A549 (cell line): Measurements from ENCODE around the gene DNAJB5. TPM values are rescaled to one million over a fixed set of nuclear protein-coding genes. Genes with fewer than 3 reads are reported as not detected.
"Not testable (repeated sequence)": the region's sequence is repeated elsewhere in the genome, so short reads cannot be mapped to it uniquely, and the experiment has no call there.

Experiments
- ATAC-seq, 2 experiments: fragments of 200-7000 bp in 1 of 2; fragments of >200 bp in 1 of 2; cut with Nextera tagmentation in 1 of 2; cut with Tn5 transposase in 1 of 2; 3 replicates each; pipeline versions ENCODE4 v1.8.0 to v1.9.1; 2018 to 2020; ENCODE audit warnings: mild to moderate bottlenecking in 1 of 2, moderate library complexity in 1 of 2
- CTCF ChIA-PET: fragments of 300-600 bp; sonication (Branson Sonifier 250); formaldehyde crosslinking; extraction: SDS; loops from one replicate; lab custom pipeline; 2021; ENCODE audit warnings: antibody characterized with exemption, inconsistent platforms; lab: Yijun Ruan, JAX
- POLR2A ChIA-PET: fragments of 350-600 bp; formaldehyde crosslinking; extraction: SDS; loops from one replicate; lab custom pipeline; 2021; ENCODE audit warnings: antibody characterized with exemption, inconsistent platforms; lab: Yijun Ruan, JAX
- DNase-seq, 2 experiments: peaks; one replicate each; pipeline versions ENCODE4 v3.0.0 to v3.0.0-alpha.2; 2011 to 2016; ENCODE audit warnings: low read depth in 1 of 2, low spot score in 1 of 2
- FAIRE-seq: peaks from 2 replicates; lab custom pipeline; 2011; peaks lifted over from hg19 to GRCh38; lab: Jason Lieb, UNC
- H3K27ac ChIP-seq, 2 experiments: fragments of >200 bp; sonication (Bioruptor Twin); formaldehyde crosslinking; 3 replicates each; pipeline ENCODE4 v1.5.1; 2016 to 2017
- H3K4me1 ChIP-seq: fragments of >200 bp; sonication (Bioruptor Twin); formaldehyde crosslinking; 3 replicates; pipeline ENCODE4 v1.6.1; 2016
- H3K4me2 ChIP-seq: fragments of >200 bp; sonication (Bioruptor Twin); formaldehyde crosslinking; 3 replicates; pipeline ENCODE4 v1.6.1; 2016
- H3K4me3 ChIP-seq: fragments of >200 bp; sonication (Bioruptor Twin); formaldehyde crosslinking; 3 replicates; pipeline ENCODE4 v1.5.1; 2016
- H3K9me3 ChIP-seq: fragments of >200 bp; sonication (Bioruptor Twin); formaldehyde crosslinking; 3 replicates; pipeline ENCODE4 v1.6.1; 2016
- BHLHE40 ChIP-seq: IDR thresholded peaks from 2 replicates; pipeline ENCODE4 v1.6.1; 2012; ENCODE audit warnings: low read depth, low read length, inconsistent platforms
- CHD2 ChIP-seq: fragments of 150-350 bp; IDR thresholded peaks from 2 replicates; pipeline ENCODE4 v1.6.1; 2014; ENCODE audit warnings: low read length; ENCODE audit not compliant: partially characterized antibody
- CHD4 ChIP-seq: fragments of 200-600 bp; sonication (generic); IDR thresholded peaks from 2 replicates; pipeline ENCODE4 v1.6.1; 2016; ENCODE audit warnings: antibody characterized with exemption, mild to moderate bottlenecking, borderline replicate concordance
- HOXB5 ChIP-seq: fragments of 250-450 bp; sonication (Bioruptor Pico); IDR thresholded peaks from 2 replicates; pipeline ENCODE4 v1.5.0; 2020; ENCODE audit warnings: mild to moderate bottlenecking, moderate library complexity
- JUN ChIP-seq, 2 experiments: fragments of >200 bp; sonication (Bioruptor Twin); formaldehyde crosslinking; IDR thresholded peaks; 2 replicates in 1 of 2; 3 replicates in 1 of 2; pipeline ENCODE4 v1.6.1; 2016 to 2017
- MAX ChIP-seq: IDR thresholded peaks from 2 replicates; pipeline ENCODE4 v1.6.1; 2012
- MAZ ChIP-seq: fragments of 150-350 bp; IDR thresholded peaks from 2 replicates; pipeline ENCODE4 v1.6.1; 2014; ENCODE audit warnings: antibody characterized with exemption, low read depth, low read length, borderline replicate concordance
- MYC ChIP-seq: IDR thresholded peaks from 2 replicates; pipeline ENCODE4 v1.6.1; 2012; ENCODE audit warnings: mild to moderate bottlenecking, inconsistent platforms, low read length, improper control_type of control experiment, borderline replicate concordance
- PHF8 ChIP-seq: fragments of 200-600 bp; sonication (generic); IDR thresholded peaks from 2 replicates; pipeline ENCODE4 v1.6.1; 2016; ENCODE audit warnings: low read depth, mild to moderate bottlenecking, antibody characterized with exemption, moderate library complexity, borderline replicate concordance
- POLR2A ChIP-seq: IDR thresholded peaks from 2 replicates; pipeline ENCODE4 v1.6.1; 2012; ENCODE audit warnings: mild to moderate bottlenecking, low read length
- REST ChIP-seq: fragments of 200-600 bp; sonication (generic); IDR thresholded peaks from 2 replicates; pipeline ENCODE4 v1.6.1; 2016; ENCODE audit warnings: antibody characterized with exemption, mild to moderate bottlenecking, moderate library complexity
- RFX5 ChIP-seq: fragments of 450-650 bp; IDR thresholded peaks from 2 replicates; pipeline ENCODE4 v1.7.1; 2014; ENCODE audit warnings: antibody characterized with exemption, mild to moderate bottlenecking, moderate library complexity
- WGBS: methylation state at CpG from one replicate; pipeline ENCODE4 v1.1.6; 2017; ENCODE audit errors: missing lambda C conversion rate; 5-methylcytosine and 5-hydroxymethylcytosine counted together
- polyA minus RNA-seq: library from RNA; depleted of rRNA, polyadenylated mRNA; stranded (reverse); fragments of >200 nt; gene quantifications from 2 replicates; pipeline ENCODE4 v1.2.3, GENCODE V29; 2011; rRNA and poly(A)+ RNA removed
- polyA plus RNA-seq, 4 experiments: library from polyadenylated mRNA; depleted of rRNA in 3 of 4; stranded (reverse); fragments of >200 nt; fragmentation: RNase III in 1 of 4; extraction: RNeasy Plus Mini Kit Qiagen cat#74134 plus additional on column Dnase treatment in 1 of 4; gene quantifications; 2 replicates in 3 of 4; 3 replicates in 1 of 4; pipeline ENCODE4 v1.2.3, GENCODE V29; 2011 to 2017
- TF ChIP-seq, protein P1 (sequence below): IDR thresholded peaks from 2 replicates; pipeline ENCODE4 v1.6.1; 2012
- TF ChIP-seq, protein P2 (sequence below): fragments of 450-650 bp; IDR thresholded peaks from 2 replicates; pipeline ENCODE4 v1.6.1; 2014; ENCODE audit warnings: antibody characterized with exemption

Gene DNAJB5
- 0.72 and 1.6 TPM in 2 replicates for polyA plus RNA-seq (2011; rRNA removed)
- 1.0 and 1.4 TPM in 2 replicates for polyA plus RNA-seq (2012; cell fraction: cytosol; rRNA removed)
- 0.80 and 0.97 TPM in 2 replicates for polyA plus RNA-seq (2012; cell fraction: nucleus; rRNA removed)
- 3.1 to 4.4 TPM (median 3.9 TPM) in 3 replicates for polyA plus RNA-seq (2017; fragmentation: RNase III; extraction: RNeasy Plus Mini Kit Qiagen cat#74134 plus additional on column Dnase treatment)
- 1.1 and 1.7 TPM in 2 replicates for polyA minus RNA-seq

DNA sequence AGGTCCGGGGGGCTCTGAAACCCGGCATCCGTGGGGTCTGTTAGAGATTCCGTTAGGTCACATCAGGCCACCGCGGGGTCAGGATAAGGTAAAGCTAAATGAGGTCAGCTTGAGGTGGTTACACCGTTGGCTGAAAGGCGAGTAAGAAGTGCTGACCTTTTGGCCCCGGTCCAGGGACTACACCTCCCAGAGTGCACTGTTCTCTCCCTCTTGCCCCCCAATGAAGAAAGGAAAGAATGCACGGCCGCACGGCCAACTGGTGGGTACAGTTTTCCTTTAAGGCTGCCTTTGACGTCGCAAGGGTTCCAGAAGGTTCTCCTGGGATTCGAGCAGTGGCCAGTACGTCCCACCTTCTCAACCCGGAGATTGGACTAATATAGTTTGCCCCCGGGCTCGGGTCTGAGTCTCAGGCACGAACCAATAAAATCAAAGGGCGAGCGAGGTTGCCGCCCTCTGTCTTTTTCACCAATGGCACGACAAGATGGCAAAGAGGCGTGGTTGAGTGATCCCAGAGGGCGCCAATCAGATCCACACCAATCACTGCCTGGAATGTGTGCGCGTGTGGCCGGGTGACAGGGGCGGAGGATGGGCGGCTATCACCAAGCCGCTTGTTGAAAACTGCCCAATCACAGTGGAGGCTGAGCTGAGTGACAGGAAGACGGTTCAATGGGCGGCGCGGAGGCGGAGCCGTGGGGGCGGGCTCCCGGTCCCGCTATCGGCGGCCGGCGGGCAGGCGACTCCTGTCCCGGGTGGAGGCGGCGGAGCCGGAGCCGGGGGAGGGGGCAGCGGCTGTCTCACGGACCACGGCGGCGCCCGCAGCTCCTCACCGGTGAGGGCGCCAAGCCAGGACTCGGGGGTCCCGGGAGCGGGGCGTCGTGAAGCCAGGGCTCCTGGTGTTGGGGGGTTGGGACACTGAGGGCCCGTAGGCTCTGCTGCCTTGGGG lies at the start of gene DNAJB5:
DNAJB5 (plus strand) TSS at position 743 of the 943 bp plus-strand sequence. CDS start 886 bp downstream, outside the sequence.
- 2% methylated on average over 30 of the region's 65 CpGs for WGBS
- CTCF ChIA-PET = interaction anchor here (0.8 to 5.4 kb wide), 7 partner anchors 9 to 288 kb away, joined by 3 to 35 read pairs (median 3); no protein-coding TSS in a partner anchor
- TF ChIP-seq BHLHE40 (peak; percentile 54; the same call in 1 of the 2 replicates), RFX5 (peak; percentile 61; the same call in 1 of the 2 replicates), CHD4 (no peak), POLR2A (peak; percentile 53), PHF8 (peak; percentile 48), HOXB5 (CRISPR knock-in tag) (no peak), JUN (IDR thresholded peaks at IDR 0.05) (0 out of 5 replicates have a peak, but pooled peaks of 1 of the 2 experiments have one; percentile 7), MAZ (no peak), MYC (peak; percentile 63; the same call in 1 of the 2 replicates), CHD2 (peak; percentile 49), MAX (peak; percentile 75), REST (no peak)
- TF ChIP-seq, protein P1, sequence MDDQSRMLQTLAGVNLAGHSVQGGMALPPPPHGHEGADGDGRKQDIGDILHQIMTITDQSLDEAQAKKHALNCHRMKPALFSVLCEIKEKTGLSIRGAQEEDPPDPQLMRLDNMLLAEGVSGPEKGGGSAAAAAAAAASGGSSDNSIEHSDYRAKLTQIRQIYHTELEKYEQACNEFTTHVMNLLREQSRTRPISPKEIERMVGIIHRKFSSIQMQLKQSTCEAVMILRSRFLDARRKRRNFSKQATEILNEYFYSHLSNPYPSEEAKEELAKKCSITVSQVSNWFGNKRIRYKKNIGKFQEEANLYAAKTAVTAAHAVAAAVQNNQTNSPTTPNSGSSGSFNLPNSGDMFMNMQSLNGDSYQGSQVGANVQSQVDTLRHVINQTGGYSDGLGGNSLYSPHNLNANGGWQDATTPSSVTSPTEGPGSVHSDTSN = peak; percentile 98
- TF ChIP-seq, protein P2, sequence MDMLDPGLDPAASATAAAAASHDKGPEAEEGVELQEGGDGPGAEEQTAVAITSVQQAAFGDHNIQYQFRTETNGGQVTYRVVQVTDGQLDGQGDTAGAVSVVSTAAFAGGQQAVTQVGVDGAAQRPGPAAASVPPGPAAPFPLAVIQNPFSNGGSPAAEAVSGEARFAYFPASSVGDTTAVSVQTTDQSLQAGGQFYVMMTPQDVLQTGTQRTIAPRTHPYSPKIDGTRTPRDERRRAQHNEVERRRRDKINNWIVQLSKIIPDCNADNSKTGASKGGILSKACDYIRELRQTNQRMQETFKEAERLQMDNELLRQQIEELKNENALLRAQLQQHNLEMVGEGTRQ = peak; percentile 34

DNA sequence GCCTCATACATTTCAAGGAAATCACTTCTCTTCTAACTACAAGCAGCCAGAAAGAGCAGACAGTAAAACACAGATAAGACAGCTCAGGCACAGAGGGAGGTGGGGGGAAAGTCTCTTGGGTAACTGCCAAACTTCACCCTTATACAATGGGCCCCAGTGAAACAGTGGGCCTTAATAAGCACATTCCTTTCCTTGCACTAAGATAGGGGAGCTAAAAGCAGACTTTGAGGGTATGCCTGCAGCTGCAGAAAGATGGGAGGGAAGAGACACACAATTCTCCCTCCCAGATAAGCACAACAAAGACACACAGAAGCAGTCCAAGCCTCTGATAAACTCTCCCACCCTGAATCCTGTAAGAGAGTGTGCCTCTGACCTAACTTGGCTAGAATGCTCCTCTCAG lies 49.6 kb upstream of the DNAJB5 start:
- H3K27ac ChIP-seq, H3K4me2 ChIP-seq, FAIRE-seq, H3K9me3 ChIP-seq, H3K4me1 ChIP-seq, H3K4me3 ChIP-seq, DNase-seq, ATAC-seq, POLR2A ChIA-PET: not testable (repeated sequence)
- CTCF ChIA-PET = interaction anchor here (0.7 to 2.6 kb wide), 6 partner anchors 12 to 50 kb away, joined by 3 to 7 read pairs (median 3); no protein-coding TSS in a partner anchor

More for the DNA sequence above, at the start of gene DNAJB5:
- Histone ChIP-seq H3K4me3 (peak within 1 kb of the TSS; percentile 60), H3K9me3 (no peaks in the 10 kb centered on the region), H3K27ac (peak within 1 kb of the TSS; percentile 56 to 83), H3K4me2 (peak within 1 kb of the TSS; percentile 94), H3K4me1 (peaks cover 37% of the 10 kb centered on the region)
- FAIRE-seq (peak; percentile 61), DNase-seq (peak; percentile 99), ATAC-seq (peak; percentile 86 to 95)
- POLR2A ChIA-PET = interaction anchor here (0.6 to 1.7 kb wide), 4 partner anchors 83 to 114 kb away, joined by 3 to 6 read pairs (median 4); partner anchors contain the start of genes FANCG and VCP
